Gastrocnemius medialis (tissue), 4 donors: ENCODE measurements around the gene TNFRSF13B.

ENCODE experiments used
- CTCF ChIP-seq, 5 experiments: fragments of 450-650 bp in 3 of 5; fragments of 200-600 bp in 2 of 5; sonication (generic) in 2 of 5; IDR thresholded peaks in 4 of 5; conservative IDR thresholded peaks in 1 of 5; 1 replicate in 4 of 5; 2 replicates in 1 of 5; pipeline ENCODE4 v1.5.1; 2016 to 2019; ENCODE audit warnings: antibody characterized with exemption in 5 of 5, mild to moderate bottlenecking in 3 of 5, moderate library complexity in 3 of 5
- POLR2A ChIP-seq, 2 donors: fragments of 450-650 bp; IDR thresholded peaks; one replicate each; pipeline ENCODE4 v1.6.1; 2017; ENCODE audit warnings: antibody characterized with exemption in 2 of 2, mild to moderate bottlenecking in 2 of 2, moderate library complexity in 2 of 2

DNA sequence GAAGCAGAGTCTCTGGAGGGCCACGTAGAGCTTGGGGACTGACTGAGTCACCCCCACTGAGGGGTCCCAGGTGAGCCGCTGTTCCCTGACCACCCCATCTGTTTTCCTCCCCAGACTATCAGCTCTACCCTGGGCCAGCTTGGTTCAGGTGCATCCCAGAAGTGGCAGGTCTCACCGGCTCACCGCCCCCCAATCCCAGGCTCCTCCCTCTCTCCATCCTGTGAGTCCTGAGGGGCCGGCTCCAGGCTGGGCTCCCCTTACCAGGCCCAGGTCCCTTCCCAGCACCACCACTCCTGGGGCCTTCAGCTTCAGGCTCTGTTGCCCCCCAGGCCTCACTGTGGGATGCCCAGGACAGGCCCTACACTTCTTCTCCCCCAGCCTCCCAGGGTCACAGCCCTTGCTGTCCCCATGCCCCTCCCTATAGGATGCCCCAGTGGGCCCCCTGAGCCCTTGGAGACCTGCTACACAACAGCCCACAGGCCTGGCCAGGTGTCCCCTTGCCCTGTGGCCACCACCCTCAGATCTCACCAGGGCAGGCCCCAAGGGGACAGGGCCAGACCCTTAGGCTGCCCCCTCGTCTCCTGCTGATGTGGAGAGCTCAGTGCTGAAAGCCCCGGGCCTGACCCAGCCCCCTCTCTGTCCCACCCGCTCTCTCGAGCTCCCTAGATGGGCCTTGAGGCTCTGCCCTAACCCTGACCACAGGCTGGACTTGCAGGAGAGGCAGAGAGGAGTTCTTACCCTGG, 40.4 kb downstream of the TNFRSF13B start:
- TF ChIP-seq CTCF (IDR thresholded peaks at IDR 0.05 in 4 of 5, conservative IDR thresholded peaks at IDR 0.05 in 1 of 5) (no peak), POLR2A (IDR thresholded peaks at IDR 0.05) (no peak)
